HEK293 (cell line): Measurements from ENCODE around the gene UBA6.

ENCODE experiments used
- CTCF ChIP-seq: fragments of 450-650 bp; formaldehyde crosslinking; IDR thresholded peaks from 2 replicates; pipeline ENCODE4 v1.5.1; 2016; ENCODE audit warnings: missing biosample characterization, missing genetic modification characterization
- HOXA7 ChIP-seq: sonication (generic); formaldehyde crosslinking; IDR thresholded peaks from 2 replicates; pipeline ENCODE4 v1.8.1; 2022; ENCODE audit warnings: missing genetic modification reagents, borderline replicate concordance
- KLF8 ChIP-seq: fragments of 450-650 bp; formaldehyde crosslinking; IDR thresholded peaks from 2 replicates; pipeline ENCODE4 v1.5.1; 2016; ENCODE audit warnings: missing biosample characterization, missing genetic modification characterization
- TSHZ1 ChIP-seq: fragments of 450-650 bp; formaldehyde crosslinking; IDR thresholded peaks from 2 replicates; pipeline ENCODE4 v1.5.1; 2016; ENCODE audit warnings: missing biosample characterization, missing genetic modification characterization, borderline replicate concordance
- ZBTB49 ChIP-seq: fragments of 450-650 bp; formaldehyde crosslinking; IDR thresholded peaks from 2 replicates; pipeline ENCODE4 v1.5.1; 2016; ENCODE audit warnings: missing biosample characterization, missing genetic modification characterization, low read depth
- ZIC2 ChIP-seq: fragments of 450-650 bp; formaldehyde crosslinking; IDR thresholded peaks from 2 replicates; pipeline ENCODE4 v1.5.1; 2016; ENCODE audit warnings: missing biosample characterization, missing genetic modification characterization
- ZNF223 ChIP-seq: fragments of 450-650 bp; formaldehyde crosslinking; IDR thresholded peaks from 2 replicates; pipeline ENCODE4 v1.5.1; 2016; ENCODE audit warnings: missing biosample characterization, missing genetic modification characterization
- ZNF248 ChIP-seq: fragments of 450-650 bp; formaldehyde crosslinking; IDR thresholded peaks from 2 replicates; pipeline ENCODE4 v1.5.1; 2017; ENCODE audit warnings: missing biosample characterization, missing genetic modification characterization
- ZNF521 ChIP-seq: fragments of 450-650 bp; formaldehyde crosslinking; IDR thresholded peaks from 2 replicates; pipeline ENCODE4 v1.5.1; 2017; ENCODE audit warnings: missing biosample characterization, mild to moderate bottlenecking, missing genetic modification characterization
- ZNF561 ChIP-seq: fragments of 450-650 bp; IDR thresholded peaks from 2 replicates; pipeline ENCODE4 v1.5.1; 2018; ENCODE audit warnings: missing biosample characterization, missing genetic modification characterization, borderline replicate concordance
- ZNF654 ChIP-seq: fragments of 450-650 bp; formaldehyde crosslinking; IDR thresholded peaks from 2 replicates; pipeline ENCODE4 v1.5.1; 2016; ENCODE audit warnings: low read depth, missing biosample characterization, missing genetic modification characterization
- ZNF837 ChIP-seq: fragments of 450-650 bp; formaldehyde crosslinking; IDR thresholded peaks from 2 replicates; pipeline ENCODE4 v1.5.1; 2016; ENCODE audit warnings: missing biosample characterization, missing genetic modification characterization

GRCh38 chr4:67714955-67715354 is 14.0 kb upstream of the UBA6 start:
- TF ChIP-seq TSHZ1 (tag by site-specific recombination) (no peak), HOXA7 (CRISPR knock-in tag) (no peak), CTCF (no peak), ZNF521 (tag by site-specific recombination) (no peak), ZNF248 (tag by site-specific recombination) (no peak), ZIC2 (tag by site-specific recombination) (no peak), ZNF654 (tag by site-specific recombination) (no peak), ZBTB49 (tag by site-specific recombination) (no peak), ZNF561 (tag by site-specific recombination) (no peak), KLF8 (tag by site-specific recombination) (no peak), ZNF837 (tag by site-specific recombination) (no peak), ZNF223 (tag by site-specific recombination) (no peak)
